Upper lobe of left lung (tissue), 4 donors: Measurements from ENCODE around the gene TMED7.

Experiments used
- CTCF ChIP-seq, 6 experiments: fragments of 450-650 bp in 4 of 6; fragments of 200-600 bp in 2 of 6; sonication (generic) in 2 of 6; IDR thresholded peaks; one replicate each; pipeline ENCODE4 v1.5.1; 2016 to 2019; ENCODE audit warnings: antibody characterized with exemption in 6 of 6
- POLR2A ChIP-seq, 4 donors: fragments of 450-650 bp; IDR thresholded peaks; one replicate each; pipeline ENCODE4 v1.5.1; 2016 to 2017; ENCODE audit warnings: antibody characterized with exemption in 4 of 4, mild to moderate bottlenecking in 2 of 4
- POLR2AphosphoS5 ChIP-seq, 2 donors: sonication (generic); formaldehyde crosslinking; IDR thresholded peaks; one replicate each; pipeline ENCODE4 v1.5.1; 2017; ENCODE audit warnings: antibody characterized with exemption in 2 of 2

GRCh38 chr5:115641948-115642347 lies 16.1 kb upstream of the TMED7 start:
- no peak for TF ChIP-seq CTCF (IDR thresholded peaks at IDR 0.05)
- TF ChIP-seq POLR2A (IDR thresholded peaks at IDR 0.05): no peak
- TF ChIP-seq POLR2AphosphoS5 (IDR thresholded peaks at IDR 0.05): no peak
